SU-DHL-6 (cell line): ENCODE data around the gene EIF4A2.

ENCODE experiments used
- CTCF ChIP-seq: fragments of 200-600 bp; sonication (generic); IDR thresholded peaks from one replicate; pipeline ENCODE4 v1.5.1; 2017; ENCODE audit warnings: antibody characterized with exemption, mild to moderate bottlenecking, low read length, moderate library complexity; ENCODE audit not compliant: insufficient read depth, poor library complexity, severe bottlenecking
- EZH2phosphoT487 ChIP-seq: fragments of 200-600 bp; sonication (generic), shearing (Covaris generic); conservative IDR thresholded peaks from 2 replicates; pipeline ENCODE4 v1.6.1; 2018; ENCODE audit warnings: mild to moderate bottlenecking, antibody characterized with exemption, low read length, moderate library complexity, mixed read lengths

DNA sequence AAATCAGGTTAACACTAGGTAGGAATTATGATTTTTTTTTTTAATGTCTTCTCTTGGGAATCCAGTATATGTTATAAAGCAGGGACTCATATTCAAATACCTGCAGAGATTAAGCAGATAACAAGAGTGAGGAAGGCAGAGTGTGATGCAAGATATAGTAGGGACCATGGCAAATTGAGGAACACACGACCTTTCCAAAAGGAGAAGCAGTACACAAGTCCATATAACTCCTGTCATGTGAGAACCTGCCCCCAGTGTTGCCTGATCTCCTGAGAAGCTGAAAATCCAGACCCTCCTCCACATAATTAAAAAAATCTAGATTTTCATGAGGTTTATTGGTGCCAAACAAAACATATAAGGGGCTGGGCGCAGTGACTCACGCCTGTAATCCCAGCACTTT, 19.3 kb downstream of the EIF4A2 start:
- TF ChIP-seq CTCF (no peak), EZH2phosphoT487 (no peak)
